GM12872 (cell line): ENCODE results near the gene WWTR1.

ENCODE experiments used
- TF ChIP-seq, protein P1 (sequence below): IDR thresholded peaks from 3 replicates; pipeline ENCODE4 v1.5.1; 2011; ENCODE audit warnings: low read depth, mild to moderate bottlenecking, low read length, moderate library complexity; ENCODE audit not compliant: insufficient read depth

WWTR1 gene

DNA sequence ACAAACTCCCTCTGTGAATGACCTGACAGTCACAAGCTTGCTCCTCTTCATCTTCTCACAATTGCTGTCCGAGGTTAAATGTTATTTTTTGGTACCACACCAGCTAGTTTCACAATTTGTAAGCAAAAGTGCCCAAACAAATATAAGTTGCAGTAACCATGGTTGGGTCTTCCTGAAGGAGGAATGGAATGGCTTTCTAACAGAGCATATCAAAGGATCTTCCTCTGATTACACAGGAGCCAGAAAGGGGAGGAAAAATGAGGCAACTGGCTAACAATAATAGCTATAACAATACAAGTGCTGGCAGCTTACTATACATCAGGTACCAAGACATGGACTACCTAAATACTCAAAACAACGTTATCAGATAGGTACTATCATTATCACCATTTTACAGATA lies 90.4 kb downstream of the WWTR1 start:
- TF ChIP-seq, protein P1, sequence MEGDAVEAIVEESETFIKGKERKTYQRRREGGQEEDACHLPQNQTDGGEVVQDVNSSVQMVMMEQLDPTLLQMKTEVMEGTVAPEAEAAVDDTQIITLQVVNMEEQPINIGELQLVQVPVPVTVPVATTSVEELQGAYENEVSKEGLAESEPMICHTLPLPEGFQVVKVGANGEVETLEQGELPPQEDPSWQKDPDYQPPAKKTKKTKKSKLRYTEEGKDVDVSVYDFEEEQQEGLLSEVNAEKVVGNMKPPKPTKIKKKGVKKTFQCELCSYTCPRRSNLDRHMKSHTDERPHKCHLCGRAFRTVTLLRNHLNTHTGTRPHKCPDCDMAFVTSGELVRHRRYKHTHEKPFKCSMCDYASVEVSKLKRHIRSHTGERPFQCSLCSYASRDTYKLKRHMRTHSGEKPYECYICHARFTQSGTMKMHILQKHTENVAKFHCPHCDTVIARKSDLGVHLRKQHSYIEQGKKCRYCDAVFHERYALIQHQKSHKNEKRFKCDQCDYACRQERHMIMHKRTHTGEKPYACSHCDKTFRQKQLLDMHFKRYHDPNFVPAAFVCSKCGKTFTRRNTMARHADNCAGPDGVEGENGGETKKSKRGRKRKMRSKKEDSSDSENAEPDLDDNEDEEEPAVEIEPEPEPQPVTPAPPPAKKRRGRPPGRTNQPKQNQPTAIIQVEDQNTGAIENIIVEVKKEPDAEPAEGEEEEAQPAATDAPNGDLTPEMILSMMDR = no peak

DNA sequence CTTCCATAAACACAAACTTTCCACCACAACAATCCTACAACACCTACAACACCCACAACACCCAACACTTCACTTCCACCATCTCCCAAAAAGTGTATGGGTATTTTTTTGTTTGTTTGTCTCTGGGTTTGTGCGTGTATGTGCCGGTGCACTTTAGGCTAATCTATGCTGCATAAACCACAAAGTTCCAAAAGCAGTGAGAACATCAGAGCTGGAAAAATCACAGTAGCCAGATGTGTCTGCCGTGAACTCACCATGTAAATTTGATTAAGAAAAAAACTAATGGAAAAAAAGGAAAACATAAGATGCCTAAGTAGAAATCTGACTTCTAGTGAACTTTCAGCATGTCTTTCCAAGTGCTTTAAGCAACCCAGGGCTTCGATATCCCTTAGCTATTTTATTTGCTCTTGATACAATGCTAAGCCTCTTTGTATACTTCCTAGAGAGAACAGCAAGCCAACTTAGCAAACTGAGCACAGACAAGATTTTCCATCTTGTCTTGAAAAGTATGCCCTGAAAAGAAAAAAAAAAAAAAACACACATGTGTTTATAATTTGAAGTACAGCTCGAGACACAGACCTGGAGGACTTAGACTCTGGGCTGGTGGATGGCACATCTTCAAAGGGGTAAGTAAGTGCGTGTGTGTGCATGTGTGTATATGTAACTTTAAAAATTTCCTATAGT lies 91.4 kb downstream of the WWTR1 start:
- TF ChIP-seq, protein P1 = no peak

DNA sequence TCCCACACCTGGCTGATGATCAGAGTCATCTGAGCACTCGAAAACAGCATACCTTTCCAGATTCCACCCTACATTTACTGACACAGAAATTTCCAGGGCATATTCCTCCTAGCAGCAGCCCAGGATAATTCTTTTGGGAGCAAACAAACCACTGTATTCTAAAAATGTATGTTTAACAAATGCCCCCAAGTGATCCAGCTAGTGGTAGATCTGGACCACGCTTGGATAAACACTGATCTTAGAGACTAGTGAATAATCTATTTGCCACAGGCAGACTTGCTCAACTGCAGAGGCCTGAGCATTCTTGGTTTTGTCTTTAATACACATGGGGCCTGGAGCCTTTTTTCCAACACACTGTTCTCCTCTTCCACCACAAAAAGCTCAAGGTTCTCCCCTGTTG lies 93.7 kb downstream of the WWTR1 start:
- TF ChIP-seq, protein P1 = no peak

DNA sequence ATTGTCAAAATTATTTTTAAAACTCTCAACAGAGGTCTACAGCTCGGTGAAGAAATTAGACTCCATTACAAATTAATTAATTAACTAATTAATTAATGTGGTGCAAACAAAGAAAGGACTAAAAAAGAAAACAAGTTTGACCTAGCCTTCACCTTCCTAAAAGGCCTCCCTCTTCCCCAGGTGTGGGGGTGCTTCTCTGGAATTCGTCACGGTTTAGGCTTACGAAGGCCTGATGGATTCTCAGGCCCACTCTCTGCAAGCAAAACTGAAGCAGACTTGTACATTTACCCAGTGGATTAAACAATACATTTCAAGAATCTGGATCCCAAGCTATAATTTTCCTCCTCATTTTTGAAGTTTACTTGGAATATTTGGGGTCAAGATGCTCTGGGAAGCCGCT lies 94.7 kb downstream of the WWTR1 start:
- TF ChIP-seq, protein P1 = no peak

DNA sequence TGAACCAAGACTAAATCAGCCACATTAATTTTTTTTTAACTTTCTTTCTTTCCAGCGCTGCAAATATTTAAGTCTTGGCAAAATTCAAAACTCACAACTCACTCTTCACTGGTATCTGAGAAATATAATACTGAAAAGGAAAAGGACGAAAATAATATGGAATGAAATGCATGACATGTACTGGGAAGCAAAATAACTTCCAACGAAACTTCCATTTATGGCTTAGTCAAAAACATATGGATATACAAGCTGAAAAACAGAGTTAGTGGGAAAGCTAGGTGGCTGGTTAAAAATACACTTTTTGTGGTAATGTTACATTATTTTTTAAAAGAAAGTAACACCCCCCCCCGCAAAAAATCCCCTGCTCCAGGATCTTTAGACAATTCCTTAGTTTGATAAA lies 97.2 kb downstream of the WWTR1 start:
- TF ChIP-seq, protein P1 = no peak

DNA sequence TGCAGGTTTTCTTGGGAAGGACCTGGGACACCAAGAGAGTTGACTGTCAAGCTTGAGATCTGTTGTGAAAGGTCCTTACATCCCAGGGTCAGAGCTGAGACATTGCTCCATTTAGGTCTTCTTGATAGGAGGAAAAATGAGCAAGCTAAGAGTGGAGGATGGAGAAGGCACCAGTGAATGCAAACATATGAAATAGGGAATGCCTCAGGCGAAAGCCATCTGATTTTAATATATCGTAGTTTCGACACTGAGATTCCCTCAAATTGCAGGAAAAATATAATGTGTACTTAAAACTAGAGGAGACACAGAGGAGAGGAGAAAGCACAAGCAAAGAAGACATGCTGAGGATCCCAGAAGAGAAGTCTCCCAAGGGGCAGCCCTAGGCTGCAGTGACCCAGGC lies 97.8 kb downstream of the WWTR1 start:
- TF ChIP-seq, protein P1 = no peak

DNA sequence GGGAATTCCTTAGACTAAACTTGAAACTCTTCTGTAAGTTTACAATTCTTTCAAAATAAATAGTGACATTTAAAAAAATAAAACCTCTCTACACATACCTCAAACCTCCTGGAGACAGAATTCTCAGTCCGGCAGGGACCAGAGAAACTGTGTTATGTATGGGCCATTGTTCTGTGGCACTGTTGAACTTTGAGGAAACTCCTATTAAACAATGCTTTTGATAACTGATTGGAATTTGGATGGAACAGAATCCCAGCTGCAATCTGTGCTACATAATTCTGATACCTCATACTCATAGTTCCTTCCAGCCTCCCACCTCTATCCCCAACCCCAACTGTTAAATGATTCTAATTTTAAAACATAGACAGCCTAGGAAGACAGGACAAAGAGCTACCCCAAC lies 98.3 kb downstream of the WWTR1 start:
- TF ChIP-seq, protein P1 = no peak
